HG02571 (cell line): ENCODE measurements around the gene XRN2.
"Not testable (repeated sequence)": the region's sequence is repeated elsewhere in the genome, so short reads cannot be mapped to it uniquely, and the experiment has no call there.

Experiments
- ATAC-seq: cut with Tn5 transposase; IDR thresholded peaks from one replicate; pipeline ENCODE4 v1.9.1; 2021; ENCODE audit warnings: mild to moderate bottlenecking, moderate library complexity; ENCODE audit not compliant: unreplicated experiment

XRN2 gene

DNA sequence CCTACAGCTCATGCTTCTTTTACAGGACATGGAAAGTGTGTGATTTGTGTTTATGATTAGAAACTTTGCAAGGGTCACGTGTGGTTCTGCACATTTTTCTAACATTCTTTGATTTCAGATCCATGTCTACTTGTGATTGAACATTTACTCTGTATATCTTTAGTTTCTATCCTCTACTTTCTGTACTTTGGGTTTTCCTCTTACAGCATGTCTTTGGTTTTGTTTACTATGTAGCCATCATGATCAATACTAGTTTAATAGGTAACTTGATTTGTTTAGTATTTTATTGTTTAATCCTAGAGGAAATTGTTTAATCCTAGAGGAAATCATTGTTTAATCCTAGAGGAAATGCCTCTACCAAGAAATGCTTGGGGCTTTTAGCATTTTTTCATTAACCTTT is 41.8 kb downstream of the XRN2 start:
- ATAC-seq: no peak

DNA sequence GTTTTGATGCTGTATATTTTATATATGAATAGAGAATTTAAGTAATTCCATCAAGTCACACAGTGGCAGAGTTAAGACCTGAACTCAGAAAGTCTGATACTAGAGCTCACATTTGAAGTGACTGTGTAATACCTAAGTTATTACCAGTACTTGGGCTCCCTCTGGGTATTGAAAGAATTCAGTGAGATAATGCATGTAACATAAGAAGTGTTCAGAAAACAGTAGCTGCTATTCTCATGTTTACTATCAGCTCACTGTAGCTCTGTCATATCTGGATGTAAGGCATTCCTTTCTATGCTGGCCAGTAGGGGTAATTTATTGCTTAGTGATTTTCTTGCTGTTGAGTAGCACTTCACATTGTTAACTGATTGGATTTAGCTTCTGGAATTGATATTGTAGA is 49.6 kb downstream of the XRN2 start:
- ATAC-seq: no peak

DNA sequence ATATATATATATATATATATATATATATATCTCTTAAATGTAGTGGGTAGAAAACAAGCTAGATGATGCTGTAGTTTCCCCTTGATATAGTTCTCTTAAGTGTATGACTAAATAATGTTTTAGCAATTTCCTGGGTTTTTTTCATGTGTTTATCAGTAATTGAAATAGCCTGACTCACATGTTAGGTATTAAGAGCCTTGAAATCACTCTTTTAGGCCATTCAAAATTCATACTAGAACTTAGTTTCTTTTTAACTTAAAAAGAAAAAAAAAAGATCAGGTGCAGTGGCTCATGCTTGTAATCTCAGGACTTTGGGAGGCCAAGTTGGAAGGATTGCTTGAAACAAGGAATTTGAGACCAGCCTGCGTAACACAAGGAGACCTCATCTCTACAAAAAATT is 50.1 kb downstream of the XRN2 start:
- no peak for ATAC-seq

- ATAC-seq: no peak
Measured at GRCh38 chr20:21355981-21356380, 52.9 kb downstream of the XRN2 start.

DNA sequence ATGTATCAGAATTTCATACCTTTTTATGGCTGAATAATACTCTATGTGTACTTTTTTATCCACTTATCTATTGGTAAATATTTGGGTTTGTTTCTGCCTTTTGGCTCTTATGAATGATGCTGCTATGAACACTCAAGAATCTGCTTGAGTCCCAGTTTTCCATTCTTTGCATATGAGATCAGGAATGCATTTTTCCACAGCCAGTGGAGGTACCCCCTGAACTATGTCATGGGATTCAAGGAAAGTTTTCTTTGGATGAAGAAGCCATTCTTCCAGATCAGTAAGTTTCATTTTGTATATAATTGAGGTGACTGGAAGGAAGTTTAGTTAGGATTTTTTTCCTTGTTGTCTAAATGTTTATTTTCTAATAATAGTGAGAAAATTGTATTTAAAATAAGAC is 53.3 kb downstream of the XRN2 start:
- no peak for ATAC-seq

DNA sequence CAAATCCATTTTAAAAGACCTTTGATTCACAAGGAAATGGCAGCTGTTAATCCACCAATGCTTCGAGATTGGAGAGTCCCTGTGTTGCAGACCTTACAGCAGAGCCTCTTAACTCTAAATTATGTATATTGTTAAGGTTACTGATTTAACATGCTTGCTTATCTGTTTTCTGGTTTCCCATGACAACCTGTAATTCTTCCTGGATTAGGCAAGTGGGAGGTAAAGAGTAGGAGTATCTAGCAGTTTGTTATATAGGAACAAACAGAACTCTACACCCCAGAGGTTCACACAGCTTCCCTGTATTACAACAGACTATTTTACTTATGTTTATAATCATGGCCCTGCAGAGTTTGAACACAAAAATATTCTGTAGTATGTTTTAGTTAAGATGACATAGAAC is 54.7 kb downstream of the XRN2 start:
- ATAC-seq: no peak

DNA sequence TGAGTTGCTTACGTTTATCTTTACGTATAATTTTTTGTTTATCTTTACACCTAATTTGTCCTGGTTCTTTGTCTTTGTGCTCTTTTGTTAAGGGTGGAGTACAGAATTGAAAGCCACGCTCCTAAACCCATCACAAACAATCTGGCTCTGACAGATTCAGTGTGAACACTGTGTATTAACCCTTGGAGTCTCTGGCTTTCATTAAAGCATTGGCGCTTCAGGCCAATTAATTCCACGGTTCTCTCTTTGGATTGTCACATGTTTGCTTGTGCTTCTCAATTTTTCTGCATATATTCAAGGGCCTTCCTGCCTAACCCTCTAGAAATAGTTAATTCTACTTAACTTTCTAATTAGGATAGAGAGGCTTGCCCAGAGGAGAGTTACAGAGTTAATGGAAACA is 55.6 kb downstream of the XRN2 start:
- no peak for ATAC-seq

- no peak for ATAC-seq
Measured at GRCh38 chr20:21360705-21361104, 57.6 kb downstream of the XRN2 start.

DNA sequence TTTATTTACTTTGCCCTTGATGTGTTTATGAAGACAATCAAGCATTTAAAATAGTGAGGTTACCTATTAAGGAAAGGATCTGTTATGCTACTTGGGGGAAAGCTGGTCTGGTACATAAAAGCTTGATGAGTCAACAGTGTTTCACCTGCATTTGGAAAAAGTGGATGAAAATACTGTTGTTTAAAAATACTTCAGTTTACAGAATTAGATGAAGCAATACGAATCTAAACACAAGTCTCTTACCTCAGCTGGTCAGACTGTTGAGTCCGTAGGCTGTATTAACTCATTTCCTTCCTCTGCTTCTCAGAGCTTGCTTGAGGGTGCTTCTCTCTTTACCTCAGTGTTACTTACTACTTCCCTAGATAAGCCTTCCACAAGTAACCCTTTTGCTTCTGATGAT is 58.1 kb downstream of the XRN2 start:
- no peak for ATAC-seq

DNA sequence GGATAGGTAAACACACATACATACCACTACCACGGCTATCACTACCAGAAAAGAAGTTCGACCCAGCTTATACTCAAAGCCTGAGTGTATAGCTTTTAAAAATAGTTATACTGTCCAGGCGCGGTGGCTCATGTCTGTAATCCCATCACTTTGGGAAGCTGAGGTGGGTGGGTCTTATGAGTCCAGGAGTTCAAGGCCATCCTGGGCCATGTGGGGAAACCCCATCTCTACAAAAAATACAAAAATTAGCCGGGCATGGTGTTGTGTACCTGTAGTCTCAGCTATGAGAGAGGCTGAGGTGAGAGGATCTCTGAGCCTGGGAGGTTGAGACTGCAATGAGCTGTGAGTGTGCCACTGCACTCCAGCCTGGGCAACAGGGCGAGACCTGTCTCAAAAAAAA is 61.3 kb downstream of the XRN2 start:
- no peak for ATAC-seq

- ATAC-seq: no peak
Measured at GRCh38 chr20:21365771-21366170, 62.6 kb downstream of the XRN2 start.

DNA sequence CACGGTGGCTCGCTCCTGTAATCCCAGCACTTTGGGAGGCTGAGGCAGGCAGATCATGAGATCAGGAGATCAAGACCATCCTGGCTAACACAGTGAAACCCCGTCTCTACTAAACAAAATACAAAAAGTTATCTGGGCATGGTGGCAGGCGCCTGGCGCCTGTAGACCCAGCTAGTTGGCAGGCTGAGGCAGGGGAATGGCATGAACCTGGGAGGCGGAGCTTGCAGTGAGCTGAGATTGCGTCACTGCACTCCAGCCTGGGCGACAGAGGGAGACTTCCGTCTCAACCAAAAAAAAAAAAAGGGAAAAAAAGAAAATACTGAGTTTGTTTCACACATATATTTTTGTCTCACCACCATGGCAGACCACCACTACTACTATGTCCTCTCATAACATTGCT is 63.1 kb downstream of the XRN2 start:
- not testable (repeated sequence) for ATAC-seq

- ATAC-seq: no peak
Measured at GRCh38 chr20:21368791-21369190, 65.7 kb downstream of the XRN2 start.

GRCh38 chr20:21371193-21371592 is 68.1 kb downstream of the XRN2 start:
- no peak for ATAC-seq

GRCh38 chr20:21372016-21372415 is 68.9 kb downstream of the XRN2 start:
- no peak for ATAC-seq

- ATAC-seq: no peak
Measured at GRCh38 chr20:21373436-21373835, 70.3 kb downstream of the XRN2 start.

GRCh38 chr20:21376626-21377025 is 73.5 kb downstream of the XRN2 start:
- ATAC-seq: no peak

DNA sequence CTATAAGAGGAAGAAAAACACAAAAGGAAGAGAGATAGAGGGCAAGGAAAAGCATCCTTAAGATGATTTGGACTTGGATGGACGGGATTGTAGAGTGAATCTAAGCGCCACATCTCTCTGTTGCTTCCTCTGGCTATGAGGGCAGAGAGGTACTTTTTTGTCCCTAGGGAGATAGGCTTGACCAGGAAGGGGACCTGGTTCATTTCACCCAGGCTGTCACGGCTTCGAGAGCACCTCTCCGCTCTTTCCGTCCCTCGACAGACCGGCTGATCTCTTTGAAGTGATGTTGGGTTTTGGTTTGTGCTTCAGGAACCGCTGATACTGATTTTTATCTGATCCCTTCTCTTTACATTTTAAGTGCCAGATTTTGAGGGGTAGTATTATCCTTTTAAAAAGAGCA is 74.6 kb downstream of the XRN2 start:
- ATAC-seq: no peak

DNA sequence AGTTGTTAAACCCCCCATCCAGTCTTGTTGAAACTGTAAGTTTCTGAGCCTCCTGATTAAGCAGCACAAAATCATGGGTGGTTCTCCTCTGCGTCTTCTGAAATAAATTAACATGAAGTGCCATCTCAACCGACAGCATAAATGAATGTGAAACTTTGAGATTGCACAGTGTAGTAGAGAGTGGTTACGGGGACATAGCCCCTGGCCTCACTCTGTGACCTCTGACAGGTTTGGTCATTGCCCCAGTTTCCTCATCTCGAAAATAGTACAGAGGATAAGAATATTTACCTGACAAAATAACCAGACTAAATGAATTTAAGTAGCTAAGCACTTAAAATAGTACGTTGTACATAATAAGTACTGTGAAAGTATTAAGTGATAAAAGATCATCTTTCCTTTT is 75.1 kb downstream of the XRN2 start:
- ATAC-seq: no peak

DNA sequence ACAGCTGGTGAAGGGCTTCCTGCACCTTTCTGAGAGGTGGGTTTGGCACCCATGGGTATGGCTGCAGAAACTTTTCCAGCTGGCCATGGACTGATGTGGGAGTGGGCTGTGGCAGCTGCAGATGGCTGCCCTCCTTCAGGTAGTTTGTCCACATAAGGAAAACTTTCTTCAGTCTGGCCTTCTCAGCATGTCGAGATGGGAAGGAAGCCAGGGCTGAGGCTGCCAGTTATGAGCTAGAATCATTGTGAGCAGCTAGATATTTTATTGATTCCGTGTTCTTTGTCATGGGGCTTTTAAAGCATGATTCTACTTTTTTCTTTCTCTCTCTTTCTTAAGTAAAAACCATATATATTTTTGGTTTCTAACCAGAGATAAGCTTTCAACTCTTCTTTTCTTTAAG is 77.6 kb downstream of the XRN2 start:
- no peak for ATAC-seq

- no peak for ATAC-seq
Measured at GRCh38 chr20:21381619-21382018, 78.5 kb downstream of the XRN2 start.

- ATAC-seq: no peak
Measured at GRCh38 chr20:21384308-21384892, 81.3 kb downstream of the XRN2 start.

GRCh38 chr20:21386111-21386510 is 83.0 kb downstream of the XRN2 start:
- ATAC-seq: no peak

DNA sequence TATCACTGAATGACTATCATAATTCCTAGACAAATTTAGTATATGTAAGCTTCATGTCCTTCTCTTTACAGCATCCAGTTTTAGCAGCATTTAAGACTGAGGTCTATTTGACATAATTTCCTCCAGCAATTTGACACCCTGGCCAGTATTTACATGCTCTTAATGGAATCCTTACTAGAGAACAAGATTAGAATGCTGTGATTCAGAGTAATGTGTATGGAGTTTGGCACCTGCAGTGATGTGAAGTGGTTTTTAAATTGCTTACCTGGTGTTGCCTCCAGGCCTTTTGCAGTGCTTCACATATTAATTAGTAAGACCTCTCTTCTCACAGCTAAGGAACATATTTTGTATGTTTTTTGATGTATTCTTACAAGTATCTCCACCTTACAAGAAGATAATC is 84.4 kb downstream of the XRN2 start:
- ATAC-seq: no peak
